AG04449 (cell line): Measurements from ENCODE around the gene DLG4.
A peak's percentile ranks its signal among the peaks of the same experiment; 100 is the strongest.

ENCODE experiments used
- CTCF ChIA-PET: fragments of 350-600 bp; formaldehyde crosslinking; extraction: SDS; loops from one replicate; lab custom pipeline; 2021; ENCODE audit warnings: antibody characterized with exemption; lab: Yijun Ruan, JAX
- POLR2A ChIA-PET: fragments of 400-600, 350-600 bp; formaldehyde crosslinking; extraction: SDS; loops from one replicate; lab custom pipeline; 2020; ENCODE audit warnings: antibody characterized with exemption, inconsistent platforms; lab: Yijun Ruan, JAX
- DNase-seq: peaks from one replicate; pipeline ENCODE4 v3.0.0-alpha.2; 2010; ENCODE audit warnings: low read depth, low spot score
- H3K4me3 ChIP-seq: 2 replicates; pipeline ENCODE4 v1.5.1; 2011; ENCODE audit warnings: low read depth, mild to moderate bottlenecking, control low read depth, low read length
- CTCF ChIP-seq: IDR thresholded peaks from one replicate; pipeline ENCODE4 v1.5.1; 2011; ENCODE audit warnings: mild to moderate bottlenecking, moderate library complexity, low read length, control low read depth, inconsistent platforms; ENCODE audit not compliant: insufficient read depth; ENCODE audit errors: missing control alignments

DLG4 gene

DNA sequence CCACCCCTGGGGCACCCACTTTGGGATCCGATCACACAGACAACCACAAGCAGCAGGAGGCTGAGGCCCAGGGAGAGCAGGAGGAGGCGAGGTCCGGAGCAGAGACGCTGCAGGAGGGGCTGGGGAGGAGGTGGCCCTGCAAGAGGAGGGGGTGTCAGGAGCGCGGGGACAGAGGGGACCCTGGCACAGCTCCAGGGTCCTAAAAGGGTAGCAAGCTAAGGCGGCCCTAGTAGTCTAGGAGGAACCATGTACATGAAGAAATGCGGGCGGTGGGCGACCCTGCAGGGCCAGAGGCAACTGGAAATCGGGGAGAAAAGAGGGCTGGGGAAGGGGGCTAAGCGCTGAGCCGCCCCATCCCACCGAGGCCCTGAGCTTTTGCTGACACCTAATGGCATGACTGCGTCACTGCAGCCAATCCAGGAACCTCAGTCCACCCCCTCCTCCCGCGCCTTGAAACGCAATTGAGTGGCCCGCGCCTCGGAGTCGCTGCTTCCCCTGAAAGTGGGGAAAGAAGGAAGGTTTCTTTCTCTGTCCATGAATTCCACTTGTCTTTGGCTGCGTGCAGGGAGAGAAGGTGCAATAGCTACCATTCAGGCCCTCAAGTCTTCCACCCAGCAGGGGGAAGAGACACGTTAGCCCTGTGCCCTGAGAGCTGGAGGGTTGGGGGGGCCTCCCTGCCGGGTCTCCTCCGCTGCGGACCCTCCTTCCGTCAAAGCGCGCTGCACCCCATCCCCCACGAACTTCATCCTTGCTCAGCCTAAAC is 42.3 kb downstream of the DLG4 start:
- TF ChIP-seq CTCF = peak; percentile 86
- peak overlapping the region; percentile 60 for H3K4me3 ChIP-seq
- ChIA-PET POLR2A (interaction anchor here (0.5 kb wide), 1 partner anchor 89 kb away, joined by 3 read pairs; no protein-coding TSS in a partner anchor), CTCF (interaction anchor here (0.6 to 4.1 kb wide), 35 partner anchors 8 to 511 kb away, joined by 3 to 156 read pairs (median 4); partner anchors contain the start of genes ACADVL, DLG4, SLC16A11 and SLC16A13)
- no peak for DNase-seq

DNA sequence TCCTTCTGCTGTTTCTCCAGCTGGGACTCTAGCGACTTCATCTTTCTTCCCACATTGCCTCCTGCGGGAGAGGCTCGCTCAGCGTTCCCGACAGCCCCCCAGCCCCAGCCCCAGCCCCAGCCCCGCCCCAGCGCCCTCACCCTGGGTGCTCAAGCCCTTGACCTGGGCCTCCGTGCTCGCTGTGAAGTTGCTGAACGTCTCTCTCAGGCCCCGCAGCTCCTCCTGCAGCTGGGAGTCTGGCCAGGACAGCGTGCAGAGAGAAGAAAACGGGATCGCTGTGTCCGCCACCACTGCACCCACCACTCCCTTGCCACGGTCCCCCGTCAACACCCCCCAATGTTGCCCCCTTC is 42.8 kb downstream of the DLG4 start:
- ChIA-PET CTCF (interaction anchor here (0.6 to 4.1 kb wide), 32 partner anchors 9 to 333 kb away, joined by 3 to 156 read pairs (median 4); partner anchors contain the start of genes ACADVL, DLG4, SLC16A11 and SLC16A13), POLR2A (no interaction called here)
- peak overlapping the region; percentile 60 for H3K4me3 ChIP-seq
- TF ChIP-seq CTCF = no peak
- DNase-seq = no peak

DNA sequence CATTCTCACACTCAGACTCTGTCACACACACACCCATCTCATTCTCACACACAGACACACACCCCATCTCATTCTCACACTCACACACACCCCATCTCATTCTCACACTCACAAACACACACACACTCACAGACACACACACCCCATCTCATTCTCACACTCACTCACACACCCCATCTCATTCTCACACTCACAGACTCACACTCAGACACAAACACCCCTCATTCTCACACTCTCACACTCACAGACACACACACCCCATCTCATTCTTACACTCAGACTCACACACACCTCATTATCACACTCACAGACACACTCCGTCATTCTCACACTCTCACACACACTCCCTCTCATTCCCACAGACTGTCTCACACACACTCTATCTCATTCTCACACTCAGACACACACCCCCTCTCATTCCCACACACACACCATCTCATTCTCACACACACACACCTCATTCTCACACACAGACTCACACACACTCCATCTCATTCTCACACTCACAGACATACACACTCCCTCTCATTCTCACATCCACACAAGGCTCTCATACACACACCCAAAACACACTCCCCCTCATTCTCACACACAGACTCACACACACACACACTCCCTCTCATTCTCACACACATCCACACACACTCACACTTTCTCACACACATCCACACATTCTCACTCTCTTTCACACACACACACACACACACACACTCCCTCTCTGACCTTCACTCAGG is 43.4 kb downstream of the DLG4 start:
- ChIA-PET CTCF (interaction anchor here (0.6 to 4.1 kb wide), 15 partner anchors 9 to 191 kb away, joined by 3 to 156 read pairs (median 5); partner anchors contain the start of genes ACADVL, DLG4 and SLC16A11), POLR2A (no interaction called here)
- H3K4me3 ChIP-seq = no peak overlapping the region
- no peak for TF ChIP-seq CTCF
- no peak for DNase-seq

GRCh38 chr17:7175330-7175733 is 44.3 kb downstream of the DLG4 start:
- POLR2A ChIA-PET = no interaction called here
- no peak for TF ChIP-seq CTCF
- CTCF ChIA-PET = no interaction called here
- no peak overlapping the region for H3K4me3 ChIP-seq
- DNase-seq = no peak

- ChIA-PET POLR2A (no interaction called here), CTCF (no interaction called here)
- TF ChIP-seq CTCF = no peak
- DNase-seq = no peak
- no peak overlapping the region for H3K4me3 ChIP-seq
These were observed 44.9 kb downstream of the DLG4 start for GRCh38 chr17:7174603-7175326.
